HG03521 (cell line): ENCODE data around the gene CACNB4.
A peak's percentile ranks its signal among the peaks of the same experiment; 100 is the strongest.

Experiments used
- ATAC-seq: cut with Tn5 transposase; IDR thresholded peaks from one replicate; pipeline ENCODE4 v1.9.1; 2021; ENCODE audit warnings: mild to moderate bottlenecking, moderate library complexity; ENCODE audit not compliant: unreplicated experiment

The CACNB4 gene

GRCh38 chr2:152089238-152089637 lies 9.6 kb downstream of the CACNB4 start:
- ATAC-seq = no peak

- ATAC-seq = no peak
Observed at GRCh38 chr2:152088006-152088405, 10.8 kb downstream of the CACNB4 start.

- ATAC-seq = no peak
Observed at GRCh38 chr2:152086231-152086630, 12.6 kb downstream of the CACNB4 start.

- ATAC-seq = no peak
Observed at GRCh38 chr2:152084076-152084475, 14.8 kb downstream of the CACNB4 start.

- no peak for ATAC-seq
Observed at GRCh38 chr2:152083202-152083875, 15.5 kb downstream of the CACNB4 start.

GRCh38 chr2:152078662-152079061 lies 20.2 kb downstream of the CACNB4 start:
- ATAC-seq = peak; percentile 87

GRCh38 chr2:152078023-152078422 lies 20.8 kb downstream of the CACNB4 start:
- no peak for ATAC-seq

GRCh38 chr2:152075461-152076050 lies 23.3 kb downstream of the CACNB4 start:
- no peak for ATAC-seq

GRCh38 chr2:152072011-152072410 lies 26.8 kb downstream of the CACNB4 start:
- ATAC-seq = no peak

- ATAC-seq = no peak
Observed at GRCh38 chr2:152071518-152071917, 27.3 kb downstream of the CACNB4 start.

GRCh38 chr2:152071092-152071491 lies 27.8 kb downstream of the CACNB4 start:
- ATAC-seq = peak; percentile 76

GRCh38 chr2:152068226-152068625 lies 30.6 kb downstream of the CACNB4 start:
- no peak for ATAC-seq

GRCh38 chr2:152067823-152068222 lies 31.0 kb downstream of the CACNB4 start:
- ATAC-seq = no peak

GRCh38 chr2:152065945-152066344 lies 32.9 kb downstream of the CACNB4 start:
- no peak for ATAC-seq

GRCh38 chr2:152064001-152064400 lies 34.8 kb downstream of the CACNB4 start:
- ATAC-seq = no peak

GRCh38 chr2:152063325-152063924 lies 35.4 kb downstream of the CACNB4 start:
- ATAC-seq = no peak

GRCh38 chr2:152062125-152063091 lies 36.4 kb downstream of the CACNB4 start:
- no peak for ATAC-seq

GRCh38 chr2:152061383-152061782 lies 37.5 kb downstream of the CACNB4 start:
- no peak for ATAC-seq

GRCh38 chr2:152058655-152059054 lies 40.2 kb downstream of the CACNB4 start:
- ATAC-seq = no peak

- no peak for ATAC-seq
Observed at GRCh38 chr2:152056418-152056817, 42.4 kb downstream of the CACNB4 start.
